Gastroesophageal sphincter (tissue), 4 donors: Measurements from ENCODE around the gene PPP2CA. TPM values are rescaled to one million over a fixed set of nuclear protein-coding genes. Genes with fewer than 3 reads are reported as not detected.

Experiments used
- ATAC-seq: fragments of 150-250 bp; one replicate; pipeline ENCODE4 v1.9.1; 2016; ENCODE audit warnings: mild to moderate bottlenecking, moderate library complexity
- H3K27ac ChIP-seq, 4 donors: fragments of 200-600 bp; sonication (generic) in 3 of 4; 1 replicate in 3 of 4; 2 replicates in 1 of 4; pipeline ENCODE4 v1.5.1; 2016 to 2019
- H3K27me3 ChIP-seq: fragments of 200-600 bp; sonication (generic); one replicate; pipeline ENCODE4 v1.5.1; 2019
- H3K36me3 ChIP-seq, 2 donors: fragments of 200-600 bp; sonication (generic); one replicate each; pipeline ENCODE4 v1.5.1; 2019; ENCODE audit warnings: control low read depth in 1 of 2
- H3K4me1 ChIP-seq, 3 donors: fragments of 200-600 bp; sonication (generic); 1 replicate in 2 of 3; 2 replicates in 1 of 3; pipeline ENCODE4 v1.5.1; 2016 to 2019; ENCODE audit warnings: control low read depth in 2 of 3
- H3K4me3 ChIP-seq, 2 donors: fragments of 200-600 bp; sonication (generic); one replicate each; pipeline ENCODE4 v1.5.1; 2019; ENCODE audit warnings: mild to moderate bottlenecking in 1 of 2, moderate library complexity in 1 of 2
- H3K9me3 ChIP-seq, 3 donors: fragments of 200-600 bp; sonication (generic); one replicate each; pipeline ENCODE4 v1.5.1; 2017 to 2019; ENCODE audit warnings: control low read depth in 2 of 3
- EP300 ChIP-seq: sonication (generic); formaldehyde crosslinking; IDR thresholded peaks from one replicate; pipeline ENCODE4 v1.6.1; 2017; ENCODE audit warnings: antibody characterized with exemption, mild to moderate bottlenecking
- POLR2A ChIP-seq, 2 donors: fragments of 450-650 bp; IDR thresholded peaks; one replicate each; pipeline ENCODE4 v1.6.1; 2017; ENCODE audit warnings: antibody characterized with exemption in 2 of 2, mild to moderate bottlenecking in 2 of 2, moderate library complexity in 1 of 2
- POLR2AphosphoS5 ChIP-seq: sonication (generic); formaldehyde crosslinking; IDR thresholded peaks from one replicate; pipeline ENCODE4 v1.6.1; 2017; ENCODE audit warnings: antibody characterized with exemption
- WGBS, 2 donors: methylation state at CpG; one replicate each; pipeline ENCODE4 v1.1.5; 2018; ENCODE audit warnings: low coverage in 1 of 2; 5-methylcytosine and 5-hydroxymethylcytosine counted together
- total RNA-seq, 4 donors: library from RNA; depleted of rRNA; stranded (reverse); fragments of >200 nt; gene quantifications; one replicate each; pipeline ENCODE4 v1.1.0, GENCODE V29; 2016
- TF ChIP-seq, protein P1 (sequence below), 4 experiments: fragments of 200-600 bp in 2 of 4; fragments of 450-650 bp in 2 of 4; sonication (generic) in 1 of 4; IDR thresholded peaks; one replicate each; pipeline ENCODE4 v1.5.1; 2017 to 2019; ENCODE audit warnings: antibody characterized with exemption in 4 of 4, mild to moderate bottlenecking in 2 of 4, moderate library complexity in 2 of 4

The PPP2CA gene
- total RNA-seq, 4 donors from 2014 or later = 116 to 212 (median 129) TPM

DNA sequence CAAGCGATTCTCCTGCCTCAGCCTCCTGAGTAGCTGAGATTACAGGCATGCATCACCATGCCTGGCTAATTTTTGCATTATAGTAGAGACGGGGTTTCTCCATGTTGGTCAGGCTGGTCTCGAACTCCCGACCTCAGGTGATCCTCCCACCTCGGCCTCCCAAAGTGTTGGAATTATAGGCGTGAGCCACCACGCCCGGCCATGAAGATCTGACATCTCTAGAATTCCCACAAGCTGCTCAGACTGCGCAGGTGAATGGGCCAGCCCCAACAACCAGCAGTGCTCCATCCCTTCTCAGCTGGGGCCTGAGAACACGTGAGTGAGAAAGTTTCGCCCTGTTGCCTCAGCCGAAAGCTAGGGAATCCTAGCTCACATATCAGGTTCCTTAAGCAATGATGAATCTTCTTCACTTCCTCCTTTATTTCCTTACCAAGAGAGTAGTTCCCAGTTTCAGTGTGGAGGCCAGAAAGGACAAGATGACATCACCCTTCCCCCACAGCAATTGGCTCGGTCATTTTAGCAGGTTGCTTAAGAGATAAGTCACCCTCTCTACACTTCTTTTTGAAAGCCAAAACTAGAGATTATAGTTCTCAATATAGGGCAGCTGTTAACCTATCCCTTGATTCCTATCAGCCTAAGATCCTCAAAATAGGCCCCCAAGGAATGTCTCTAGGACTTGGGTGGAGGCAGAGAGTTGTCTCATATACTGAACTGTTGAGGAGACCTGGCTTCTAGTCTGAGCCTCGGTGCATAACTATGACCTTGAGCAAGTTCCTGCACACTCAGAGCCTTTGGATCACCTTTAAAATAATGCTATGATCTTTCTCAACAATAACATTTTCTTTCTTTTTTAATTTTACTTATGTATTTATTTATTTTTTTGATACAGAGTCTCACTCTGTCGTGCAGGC lies 23.9 kb upstream of the PPP2CA start:
- no peak overlapping the region for H3K4me3 ChIP-seq
- peaks cover 0 to 10% (median 0%) of the 10 kb centered on the region in 3 donors for H3K4me1 ChIP-seq
- H3K27me3 ChIP-seq = no peaks in the 10 kb centered on the region
- WGBS, 2 donors = 67 to 79% methylated on average over 5 of the region's 15 CpGs
- H3K27ac ChIP-seq = no peak overlapping the region
- no peaks in the 10 kb centered on the region for H3K9me3 ChIP-seq
- ATAC-seq = peak; percentile 55
- TF ChIP-seq POLR2A (IDR thresholded peaks at IDR 0.05) = no peak
- no peak for TF ChIP-seq EP300
- no peaks in the 10 kb centered on the region for H3K36me3 ChIP-seq

DNA sequence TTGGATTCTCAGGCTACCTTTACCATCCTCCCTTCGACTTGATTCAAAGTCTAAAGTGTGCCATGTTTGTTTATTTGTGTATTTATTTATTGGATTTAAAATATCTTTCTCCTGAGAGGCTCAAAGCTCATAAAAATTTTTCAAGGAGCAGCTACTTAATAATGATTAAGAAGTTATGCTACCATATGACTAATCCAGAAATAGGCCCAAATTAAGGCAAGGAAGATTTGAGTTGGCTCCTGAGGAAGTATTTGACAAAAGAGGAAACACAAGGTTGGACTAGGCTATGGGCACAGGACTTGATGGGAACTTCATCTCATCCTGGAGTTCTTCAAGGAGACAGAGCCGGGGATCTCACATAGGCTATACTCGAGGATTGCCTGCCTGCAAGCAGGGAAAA lies 22.4 kb upstream of the PPP2CA start:
- H3K27me3 ChIP-seq = no peaks in the 10 kb centered on the region
- H3K9me3 ChIP-seq = no peaks in the 10 kb centered on the region
- WGBS, 2 donors = 71 to 82% methylated on average over 3 of the region's 3 CpGs
- no peak overlapping the region for H3K27ac ChIP-seq
- no peak for TF ChIP-seq POLR2A (IDR thresholded peaks at IDR 0.05)
- no peak for TF ChIP-seq EP300
- TF ChIP-seq POLR2AphosphoS5 = no peak
- TF ChIP-seq, protein P1, sequence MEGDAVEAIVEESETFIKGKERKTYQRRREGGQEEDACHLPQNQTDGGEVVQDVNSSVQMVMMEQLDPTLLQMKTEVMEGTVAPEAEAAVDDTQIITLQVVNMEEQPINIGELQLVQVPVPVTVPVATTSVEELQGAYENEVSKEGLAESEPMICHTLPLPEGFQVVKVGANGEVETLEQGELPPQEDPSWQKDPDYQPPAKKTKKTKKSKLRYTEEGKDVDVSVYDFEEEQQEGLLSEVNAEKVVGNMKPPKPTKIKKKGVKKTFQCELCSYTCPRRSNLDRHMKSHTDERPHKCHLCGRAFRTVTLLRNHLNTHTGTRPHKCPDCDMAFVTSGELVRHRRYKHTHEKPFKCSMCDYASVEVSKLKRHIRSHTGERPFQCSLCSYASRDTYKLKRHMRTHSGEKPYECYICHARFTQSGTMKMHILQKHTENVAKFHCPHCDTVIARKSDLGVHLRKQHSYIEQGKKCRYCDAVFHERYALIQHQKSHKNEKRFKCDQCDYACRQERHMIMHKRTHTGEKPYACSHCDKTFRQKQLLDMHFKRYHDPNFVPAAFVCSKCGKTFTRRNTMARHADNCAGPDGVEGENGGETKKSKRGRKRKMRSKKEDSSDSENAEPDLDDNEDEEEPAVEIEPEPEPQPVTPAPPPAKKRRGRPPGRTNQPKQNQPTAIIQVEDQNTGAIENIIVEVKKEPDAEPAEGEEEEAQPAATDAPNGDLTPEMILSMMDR (IDR thresholded peaks at IDR 0.05) = no peak
- no peak for ATAC-seq
- H3K36me3 ChIP-seq = no peaks in the 10 kb centered on the region
- H3K4me1 ChIP-seq = peaks cover 0 to 13% (median 0%) of the 10 kb centered on the region in 3 donors
- no peak overlapping the region for H3K4me3 ChIP-seq

DNA sequence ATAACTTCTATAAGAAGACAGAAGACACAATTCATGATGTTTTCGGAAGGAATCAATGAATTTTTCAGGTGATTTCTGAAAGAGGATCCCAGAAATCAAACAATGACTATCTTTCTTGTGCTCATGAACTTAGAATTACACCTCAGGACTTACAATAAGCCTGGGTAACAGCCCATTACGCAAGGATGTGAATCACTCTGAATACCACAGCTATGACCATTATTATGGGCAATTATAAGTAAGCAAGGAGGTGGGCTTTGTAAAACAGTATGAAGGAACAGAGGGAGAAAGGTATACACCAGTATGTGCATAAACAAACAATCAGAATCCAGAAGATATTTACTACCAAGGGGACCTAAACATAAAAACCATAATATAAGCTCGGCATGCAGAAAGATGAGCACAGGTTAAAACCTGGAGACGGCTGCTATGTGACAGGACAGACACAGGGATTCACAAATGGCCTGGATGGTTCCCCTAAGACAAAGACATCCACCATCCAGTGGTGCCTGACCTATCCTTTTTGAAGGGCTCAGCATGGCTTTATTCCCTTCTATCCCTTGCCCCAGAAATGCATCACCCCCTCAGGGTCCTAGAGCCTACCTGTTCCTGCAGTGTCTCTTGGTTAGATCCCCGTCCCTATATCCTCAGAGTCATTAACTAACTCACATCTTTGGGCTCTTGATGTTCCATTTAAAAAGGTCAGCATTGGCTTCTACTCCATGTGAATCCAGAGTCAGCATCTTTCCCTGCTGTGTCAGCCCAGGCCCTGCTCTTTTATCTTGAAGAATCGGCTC lies 21.8 kb upstream of the PPP2CA start:
- TF ChIP-seq EP300 (no peak), POLR2AphosphoS5 (no peak), POLR2A (IDR thresholded peaks at IDR 0.05) (no peak)
- TF ChIP-seq, protein P1 (IDR thresholded peaks at IDR 0.05) = no peak
- Histone ChIP-seq H3K36me3 (no peaks in the 10 kb centered on the region), H3K4me3 (no peak overlapping the region), H3K27ac (no peak overlapping the region), H3K4me1 (peaks cover 0 to 13% (median 0%) of the 10 kb centered on the region in 3 donors), H3K9me3 (no peaks in the 10 kb centered on the region), H3K27me3 (no peaks in the 10 kb centered on the region)
- 72 to 94% methylated on average over 5 to 6 of the region's 6 CpGs for WGBS, 2 donors
- ATAC-seq = no peak

- Histone ChIP-seq H3K4me3 (no peak overlapping the region), H3K27ac (no peak overlapping the region), H3K27me3 (no peaks in the 10 kb centered on the region), H3K4me1 (peaks cover 0 to 13% (median 0%) of the 10 kb centered on the region in 3 donors), H3K36me3 (no peaks in the 10 kb centered on the region), H3K9me3 (no peaks in the 10 kb centered on the region)
- TF ChIP-seq, protein P1 (IDR thresholded peaks at IDR 0.05) = no peak
- TF ChIP-seq POLR2AphosphoS5 = no peak
- no peak for TF ChIP-seq EP300
- ATAC-seq = no peak
- WGBS, 2 donors = 91 to 100% methylated on average over 3 to 4 of the region's 5 CpGs
Measured at GRCh38 chr5:134246771-134247427, 21.0 kb upstream of the PPP2CA start.

DNA sequence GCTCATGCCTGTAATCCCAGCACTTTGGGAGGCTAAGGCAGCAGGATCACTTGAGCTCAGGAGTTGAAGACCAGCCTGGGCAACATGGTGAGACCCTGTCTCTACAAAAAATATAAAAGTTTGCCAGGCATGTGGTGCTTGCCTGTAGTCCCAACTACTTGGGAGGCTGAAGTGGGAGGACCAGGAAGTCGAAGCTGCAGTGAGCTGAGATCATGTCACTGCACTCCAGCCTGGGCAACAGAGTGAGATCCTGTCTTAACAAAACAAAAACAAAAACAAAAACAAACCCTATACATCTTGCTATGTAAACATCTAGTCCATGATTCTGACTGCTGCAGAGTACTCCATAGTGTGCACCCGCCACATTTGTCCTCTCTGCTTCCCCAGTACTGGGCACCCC lies 19.8 kb upstream of the PPP2CA start:
- no peak overlapping the region for H3K27ac ChIP-seq

More for the DNA sequence above, 19.8 kb upstream of the PPP2CA start:
- TF ChIP-seq, protein P1 (IDR thresholded peaks at IDR 0.05) = no peak
- TF ChIP-seq EP300 (no peak), POLR2A (IDR thresholded peaks at IDR 0.05) (no peak), POLR2AphosphoS5 (no peak)
- no peaks in the 10 kb centered on the region for H3K27me3 ChIP-seq
- no peak for ATAC-seq
- 78 to 100% methylated on average over 1 to 2 of the region's 2 CpGs for WGBS, 2 donors
- H3K36me3 ChIP-seq = no peaks in the 10 kb centered on the region
- no peaks in the 10 kb centered on the region for H3K9me3 ChIP-seq
- H3K4me1 ChIP-seq = peaks cover 0 to 20% (median 0%) of the 10 kb centered on the region in 3 donors
- no peak overlapping the region for H3K4me3 ChIP-seq
